Keratinocyte (primary cell): ENCODE data around the gene GZMM.

Source experiments
- CTCF ChIP-seq, 3 experiments: IDR thresholded peaks in 1 of 3; conservative IDR thresholded peaks in 1 of 3; optimal IDR thresholded peaks in 1 of 3; 2 replicates in 2 of 3; 3 replicates in 1 of 3; pipeline versions ENCODE3 to v1.5.1; 2011; ENCODE audit warnings: low read length in 3 of 3, mild to moderate bottlenecking in 3 of 3, moderate library complexity in 2 of 3, control low read depth in 1 of 3, inconsistent platforms in 1 of 3; ENCODE audit not compliant: insufficient read depth in 2 of 3; ENCODE audit errors: extremely low read depth in 1 of 3
- EZH2 ChIP-seq: IDR thresholded peaks from one replicate; pipeline ENCODE4 v1.6.1; 2012; ENCODE audit warnings: inconsistent platforms, mild to moderate bottlenecking, low read length, moderate library complexity

GRCh38 chr19:525857-526419, 17.9 kb upstream of the GZMM start:
- TF ChIP-seq CTCF (optimal IDR thresholded peaks at IDR 0.05 in 1 of 3, IDR thresholded peaks at IDR 0.05 in 1 of 3, conservative IDR thresholded peaks at IDR 0.05 in 1 of 3; ENCODE audit: extremely low read depth in 1 of 3, insufficient read depth in 2 of 3, low read length in 3 of 3): no peak
- TF ChIP-seq EZH2: no peak
